Astrocyte of the hippocampus (primary cell): ENCODE results near the gene GUCA2B.
A peak's percentile ranks its signal among the peaks of the same experiment; 100 is the strongest.

ENCODE experiments used
- DNase-seq: peaks from one replicate; pipeline ENCODE4 v3.0.0; 2011; ENCODE audit warnings: low read depth, low spot score

GUCA2B gene

DNA sequence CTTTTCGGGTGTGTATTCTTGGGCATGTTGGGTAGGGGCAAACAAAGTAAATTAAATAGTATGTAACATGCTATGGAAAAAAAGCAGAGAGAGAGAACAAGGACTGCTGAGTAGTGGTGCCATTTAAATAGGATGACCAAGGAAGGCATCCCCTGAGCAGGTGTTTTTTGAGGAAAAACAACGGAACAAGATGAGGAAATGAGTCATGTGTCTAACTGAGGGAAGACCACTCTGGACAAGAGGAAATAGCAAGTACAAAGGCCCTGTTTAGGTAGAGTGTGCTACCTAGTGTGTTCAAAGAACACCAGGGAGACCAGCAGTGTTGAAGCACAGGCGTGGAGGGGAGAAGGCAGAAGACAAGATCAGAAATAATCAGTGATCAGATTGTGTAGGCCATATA lies 31.4 kb downstream of the GUCA2B start:
- DNase-seq: no peak

DNA sequence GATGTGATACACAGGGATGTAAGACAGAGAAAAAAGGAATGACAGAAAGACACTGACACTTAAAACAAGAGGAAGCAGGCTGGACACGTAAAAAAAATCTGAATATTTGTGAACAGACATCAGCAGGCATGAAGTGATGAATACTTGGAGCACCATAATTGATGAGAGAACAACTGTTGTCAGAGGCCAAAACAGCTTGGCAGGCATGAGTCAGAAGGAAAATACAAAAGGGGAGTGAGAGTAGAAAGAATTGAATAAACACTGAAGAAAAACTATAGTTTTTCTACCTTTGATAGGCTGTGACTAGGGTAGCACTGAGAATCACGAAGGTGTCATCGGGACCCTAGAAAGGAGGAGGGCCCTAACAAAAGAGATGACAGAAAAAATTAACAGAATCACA lies 32.9 kb downstream of the GUCA2B start:
- DNase-seq: peak; percentile 76

DNA sequence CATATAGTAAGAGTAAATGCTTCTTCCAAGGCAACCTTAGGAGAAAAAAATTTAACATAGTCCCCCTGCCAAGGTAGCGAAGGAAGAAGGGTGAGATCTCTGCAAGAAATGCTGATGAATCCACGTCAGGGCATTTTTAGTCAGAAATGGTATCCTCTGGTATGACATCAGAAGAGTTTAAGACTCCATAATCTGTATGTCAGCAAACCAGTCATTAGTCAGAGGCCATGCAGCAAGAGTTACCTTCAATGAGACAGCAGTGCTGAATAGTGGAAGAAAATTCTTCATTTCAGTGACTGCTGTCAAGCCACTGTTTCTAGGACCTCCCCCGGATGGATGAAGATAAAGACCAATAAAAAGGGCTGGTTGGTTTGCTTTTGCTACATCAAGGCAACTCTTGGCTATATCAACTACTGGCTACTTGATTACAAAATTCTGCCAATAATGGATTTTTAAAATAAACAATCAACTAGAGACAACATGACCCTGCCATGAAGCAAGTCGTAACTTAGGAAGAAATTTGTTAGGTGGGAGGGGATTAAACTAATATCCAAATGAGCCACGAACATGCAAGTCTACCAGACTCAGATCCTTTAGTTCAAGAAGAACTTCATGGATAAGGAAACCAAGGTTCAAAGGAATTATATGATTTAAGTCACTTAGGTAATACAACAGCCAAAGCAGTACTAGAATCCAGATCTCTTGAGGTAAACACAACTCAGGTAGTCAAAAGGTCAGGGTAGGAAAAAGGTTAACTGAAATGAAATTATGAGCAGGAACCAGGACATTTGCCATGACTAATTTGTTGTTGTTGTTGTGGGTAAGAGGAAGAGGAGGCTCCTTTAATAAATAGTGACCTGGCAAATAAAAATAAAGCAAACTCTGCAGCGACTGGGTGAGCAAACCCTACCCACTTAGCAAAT lies 37.0 kb downstream of the GUCA2B start:
- DNase-seq: no peak

DNA sequence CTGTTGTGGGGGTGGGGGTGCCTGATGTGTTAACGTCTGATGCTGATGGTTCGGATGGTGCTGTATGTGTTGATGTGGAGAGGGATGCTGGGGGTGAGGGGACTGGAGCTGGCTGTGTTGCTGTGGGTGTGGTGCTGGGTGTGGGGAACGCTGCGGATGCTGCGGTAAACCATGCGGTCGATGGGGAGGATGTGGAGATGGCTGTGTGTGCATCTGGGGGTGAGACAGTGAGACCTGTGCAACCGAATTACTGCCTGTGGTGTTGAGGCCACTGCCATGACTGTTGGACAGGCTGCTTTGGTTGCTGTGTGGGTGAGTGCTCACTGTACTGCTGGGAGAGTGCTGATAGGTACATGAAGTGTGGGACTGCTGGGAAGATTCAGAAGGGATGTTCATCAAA lies 38.1 kb downstream of the GUCA2B start:
- DNase-seq: no peak

DNA sequence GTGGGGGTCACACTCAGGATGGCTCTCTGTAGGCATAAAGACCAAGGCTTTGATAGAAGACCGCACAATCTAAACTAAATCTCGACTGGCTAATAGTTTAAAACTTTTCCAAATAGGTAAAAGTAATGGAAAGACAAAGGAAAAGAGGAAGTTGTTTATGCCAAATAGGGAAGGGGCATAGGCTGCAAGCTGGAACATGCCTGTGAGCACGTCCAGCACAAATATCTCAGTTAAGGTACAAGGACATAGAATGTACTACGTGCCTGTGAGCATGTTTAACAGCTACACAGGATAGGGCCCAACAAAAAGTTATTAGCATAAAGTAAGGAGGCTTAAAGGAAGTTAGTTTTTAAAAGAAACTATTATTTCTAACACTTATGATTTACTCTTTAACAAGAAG lies 38.9 kb downstream of the GUCA2B start:
- DNase-seq: no peak

DNA sequence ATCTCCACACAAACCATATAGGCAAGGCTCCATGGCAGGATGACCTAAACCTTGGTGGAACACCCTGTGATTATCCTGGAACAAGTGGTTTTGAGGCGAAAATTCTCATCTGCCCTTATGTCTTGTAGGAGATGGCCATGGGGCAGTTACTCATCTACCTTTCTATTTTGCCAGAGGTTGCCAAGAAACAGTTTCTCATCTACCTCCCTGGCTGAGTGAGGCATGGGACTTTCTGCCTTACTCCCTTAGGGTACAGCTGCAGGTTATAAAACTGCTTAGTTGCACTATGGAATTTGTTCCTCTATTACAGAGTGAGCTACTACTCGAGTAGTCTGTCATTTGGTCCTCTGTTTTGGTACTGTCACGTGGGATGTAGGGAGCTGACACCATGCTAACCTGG lies 42.6 kb downstream of the GUCA2B start:
- DNase-seq: no peak

DNA sequence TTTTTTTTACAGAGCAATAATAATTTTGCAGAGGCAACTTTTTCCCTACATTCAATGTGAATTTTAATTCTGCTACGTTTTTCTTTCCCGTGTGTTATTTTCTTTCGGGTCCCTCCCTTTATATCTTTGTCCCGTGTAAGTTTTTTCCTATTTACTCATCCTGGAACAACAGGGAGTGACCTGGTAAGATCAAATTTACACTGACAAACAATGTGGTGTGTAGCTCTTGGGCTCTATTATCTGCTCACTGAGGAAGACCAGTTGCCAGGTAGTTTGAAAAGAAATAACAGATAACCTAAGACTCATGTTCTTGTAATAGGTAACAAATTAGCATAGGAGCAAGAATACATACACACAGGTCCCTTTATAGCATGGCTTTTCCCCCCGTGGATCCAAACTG lies 45.0 kb downstream of the GUCA2B start:
- DNase-seq: no peak

- no peak for DNase-seq
Measured at GRCh38 chr1:42201986-42202385, 48.8 kb downstream of the GUCA2B start.
